H1 (cell line): ENCODE data around the gene ATP11A. TPM values are rescaled to one million over a fixed set of nuclear protein-coding genes. Genes with fewer than 3 reads are reported as not detected.

Experiments
- CTCF ChIA-PET: fragments of 300-600 bp; sonication (Branson Sonifier 250); formaldehyde crosslinking; loops from one replicate; lab custom pipeline; 2021; ENCODE audit not compliant: partially characterized antibody; lab: Charles Lee
- POLR2A ChIA-PET: fragments of 300-600 bp; sonication (Branson Sonifier 250); formaldehyde crosslinking; loops from one replicate; lab custom pipeline; 2021; ENCODE audit warnings: inconsistent platforms; ENCODE audit not compliant: partially characterized antibody; lab: Charles Lee
- DNase-seq, 2 experiments: peaks; one replicate each; pipeline versions ENCODE4 v3.0.0 to v3.0.0-alpha.2; 2010 to 2022; ENCODE audit warnings: low spot score in 2 of 2, low read depth in 1 of 2, mixed read lengths in 1 of 2
- FAIRE-seq: peaks from 2 replicates; lab custom pipeline; 2011; peaks lifted over from hg19 to GRCh38; lab: Jason Lieb, UNC
- H2AFZ ChIP-seq: 2 replicates; pipeline ENCODE4 v1.8.1; 2012; ENCODE audit warnings: low read length, inconsistent platforms
- H2AK5ac ChIP-seq: 2 replicates; pipeline ENCODE4 v1.6.1; 2013; ENCODE audit warnings: low read depth, low read length
- H2BK120ac ChIP-seq: replicated peaks from 2 replicates; pipeline ENCODE3; 2013; ENCODE audit warnings: low read depth, low read length, inconsistent platforms
- H2BK12ac ChIP-seq: 2 replicates; pipeline ENCODE4 v1.6.1; 2013; ENCODE audit warnings: low read depth, low read length
- H2BK15ac ChIP-seq: 2 replicates; pipeline ENCODE4 v1.6.1; 2013; ENCODE audit warnings: low read length
- H2BK20ac ChIP-seq: 2 replicates; pipeline ENCODE4 v1.6.1; 2013; ENCODE audit warnings: low read length
- H2BK5ac ChIP-seq: 2 replicates; pipeline ENCODE4 v1.6.1; 2013; ENCODE audit warnings: low read depth, low read length
- H3K14ac ChIP-seq: 2 replicates; pipeline ENCODE4 v1.6.1; 2013; ENCODE audit warnings: inconsistent platforms; ENCODE audit not compliant: insufficient read length
- H3K18ac ChIP-seq: 2 replicates; pipeline ENCODE4 v1.6.1; 2013; ENCODE audit warnings: low read length; ENCODE audit errors: extremely low read depth
- H3K23ac ChIP-seq: 2 replicates; pipeline ENCODE4 v1.6.1; 2013; ENCODE audit warnings: inconsistent platforms; ENCODE audit not compliant: insufficient read length
- H3K23me2 ChIP-seq: 2 replicates; pipeline ENCODE4 v1.6.1; 2013; ENCODE audit warnings: low read depth, low read length
- H3K27ac ChIP-seq: 2 replicates; pipeline ENCODE4 v1.6.1; 2011; ENCODE audit warnings: low read depth, low read length, inconsistent platforms
- H3K27me3 ChIP-seq, 4 experiments: replicated peaks in 1 of 4; 1 replicate in 1 of 4; 2 replicates in 3 of 4; pipeline versions ENCODE4 v1.6.1 to v1.8.1; 2011 to 2013; ENCODE audit warnings: low read length in 3 of 4, mild to moderate bottlenecking in 3 of 4, inconsistent platforms in 2 of 4, mixed read lengths in 2 of 4, moderate library complexity in 1 of 4; ENCODE audit not compliant: control insufficient read depth in 3 of 4, insufficient read depth in 3 of 4; ENCODE audit errors: extremely low read depth in 1 of 4
- H3K36me3 ChIP-seq, 4 experiments: 2 replicates each; pipeline versions ENCODE4 v1.6.1 to v1.8.1; 2011 to 2013; ENCODE audit warnings: mild to moderate bottlenecking in 4 of 4, low read length in 3 of 4, moderate library complexity in 2 of 4, control low read depth in 1 of 4, inconsistent platforms in 1 of 4; ENCODE audit not compliant: insufficient read depth in 4 of 4, control insufficient read depth in 2 of 4
- H3K4ac ChIP-seq: replicated peaks from 2 replicates; pipeline ENCODE3; 2013; ENCODE audit warnings: low read length, low read depth, mixed read lengths, inconsistent platforms; ENCODE audit not compliant: insufficient read length
- H3K4me1 ChIP-seq, 4 experiments: replicated peaks in 1 of 4; 1 replicate in 1 of 4; 2 replicates in 3 of 4; pipeline versions ENCODE4 v1.6.1 to v1.8.1; 2011 to 2013; ENCODE audit warnings: low read length in 3 of 4, inconsistent platforms in 2 of 4, mixed read lengths in 1 of 4; ENCODE audit not compliant: insufficient read depth in 4 of 4, control insufficient read depth in 3 of 4
- H3K4me2 ChIP-seq, 2 experiments: 2 replicates each; pipeline versions ENCODE4 v1.6.1 to v1.8.1; 2011 to 2013; ENCODE audit warnings: low read depth in 2 of 2, low read length in 2 of 2, control low read depth in 1 of 2, inconsistent platforms in 1 of 2, mild to moderate bottlenecking in 1 of 2; ENCODE audit not compliant: insufficient read depth in 1 of 2
- H3K4me3 ChIP-seq, 4 experiments: fragments of 200-600, 300-600 bp in 1 of 4; sonication (generic), shearing (Covaris generic), sonication (Bioruptor Twin) in 1 of 4; 2 replicates each; pipeline versions ENCODE4 v1.5.1 to v1.8.1; 2011 to 2016; ENCODE audit warnings: low read length in 4 of 4, low read depth in 3 of 4, control low read depth in 2 of 4, inconsistent platforms in 2 of 4, mild to moderate bottlenecking in 2 of 4, mixed read lengths in 1 of 4, moderate library complexity in 1 of 4; ENCODE audit not compliant: insufficient read depth in 2 of 4; ENCODE audit errors: extremely low read depth in 1 of 4
- H3K56ac ChIP-seq: replicated peaks from 2 replicates; pipeline ENCODE3; 2013; ENCODE audit warnings: low read depth, mild to moderate bottlenecking, mixed read lengths, low read length, inconsistent platforms; ENCODE audit not compliant: insufficient read length
- H3K79me1 ChIP-seq: 2 replicates; pipeline ENCODE4 v1.6.1; 2013; ENCODE audit warnings: low read depth, low read length, control low read depth
- H3K79me2 ChIP-seq, 2 experiments: 2 replicates each; pipeline versions ENCODE4 v1.6.1 to v1.8.1; 2012 to 2013; ENCODE audit warnings: low read length in 2 of 2, mild to moderate bottlenecking in 2 of 2, inconsistent platforms in 1 of 2; ENCODE audit not compliant: insufficient read depth in 2 of 2, control insufficient read depth in 1 of 2
- H3K9ac ChIP-seq, 4 experiments: replicated peaks in 1 of 4; 1 replicate in 1 of 4; 2 replicates in 3 of 4; pipeline versions ENCODE4 v1.6.1 to v1.8.1; 2011 to 2013; ENCODE audit warnings: low read depth in 3 of 4, low read length in 3 of 4, control low read depth in 2 of 4, mild to moderate bottlenecking in 2 of 4, moderate library complexity in 2 of 4, inconsistent platforms in 1 of 4; ENCODE audit errors: extremely low read depth in 1 of 4
- H3K9me3 ChIP-seq, 2 experiments: 2 replicates each; pipeline versions ENCODE4 v1.6.1 to v1.8.1; 2012 to 2013; ENCODE audit warnings: mild to moderate bottlenecking in 2 of 2, moderate library complexity in 2 of 2, control low read depth in 1 of 2, inconsistent platforms in 1 of 2, low read depth in 1 of 2, low read length in 1 of 2, mixed read lengths in 1 of 2; ENCODE audit not compliant: insufficient read depth in 2 of 2
- H4K20me1 ChIP-seq, 2 experiments: replicated peaks in 1 of 2; 2 replicates each; pipeline versions ENCODE3 to v1.8.1; 2011 to 2013; ENCODE audit warnings: inconsistent platforms in 2 of 2, low read length in 2 of 2, mild to moderate bottlenecking in 1 of 2; ENCODE audit not compliant: insufficient read depth in 2 of 2, control insufficient read depth in 1 of 2
- H4K5ac ChIP-seq: 2 replicates; pipeline ENCODE4 v1.6.1; 2013; ENCODE audit warnings: low read length, low read depth, mixed read lengths, inconsistent platforms; ENCODE audit not compliant: insufficient read length
- H4K8ac ChIP-seq: 2 replicates; pipeline ENCODE4 v1.8.0; 2013; ENCODE audit warnings: mild to moderate bottlenecking, moderate library complexity, low read length, inconsistent platforms; ENCODE audit not compliant: insufficient read depth; ENCODE audit errors: extremely low read depth
- H4K91ac ChIP-seq: replicated peaks from 2 replicates; pipeline ENCODE3; 2013; ENCODE audit warnings: low read length, mixed read lengths, inconsistent platforms; ENCODE audit not compliant: insufficient read length
- ATF3 ChIP-seq: IDR thresholded peaks from 2 replicates; pipeline ENCODE4 v1.6.1; 2011; ENCODE audit warnings: low read depth, mild to moderate bottlenecking, low read length; ENCODE audit not compliant: insufficient read depth
- CHD2 ChIP-seq: IDR thresholded peaks from 2 replicates; pipeline ENCODE4 v1.6.1; 2012; ENCODE audit warnings: low read length, improper control_type of control experiment
- GABPA ChIP-seq: IDR thresholded peaks from 2 replicates; pipeline ENCODE4 v1.6.1; 2011; ENCODE audit warnings: mild to moderate bottlenecking, low read length, moderate library complexity, borderline replicate concordance; ENCODE audit not compliant: insufficient read depth
- JUN ChIP-seq: IDR thresholded peaks from 2 replicates; pipeline ENCODE4 v1.6.1; 2011; ENCODE audit warnings: low read depth, mild to moderate bottlenecking, improper control_type of control experiment, low read length
- TBP ChIP-seq: IDR thresholded peaks from 2 replicates; pipeline ENCODE4 v1.6.1; 2011; ENCODE audit warnings: low read depth, low read length, improper control_type of control experiment
- TEAD4 ChIP-seq: IDR thresholded peaks from 2 replicates; pipeline ENCODE4 v1.6.1; 2012; ENCODE audit warnings: low read depth, low read length, inconsistent platforms, mixed read lengths
- whole genome bisulfite sequencing, 2 experiments: shearing (Covaris generic) in 1 of 2; methylation state at CpG; one replicate each; pipeline versions ENCODE4 v1.1.6 to v1.1.7; 2013 to 2015; ENCODE audit warnings: low lambda C conversion rate in 2 of 2, mixed read lengths in 2 of 2, inconsistent platforms in 1 of 2, low coverage in 1 of 2, missing lambda C conversion rate in 1 of 2; ENCODE audit not compliant: insufficient replicate concordance in 2 of 2, insufficient coverage in 1 of 2, insufficient read length in 1 of 2; ENCODE audit errors: extremely low coverage in 1 of 2, missing lambda C conversion rate in 1 of 2; 5-methylcytosine and 5-hydroxymethylcytosine counted together
- polyA plus RNA-seq, 7 experiments: library from polyadenylated mRNA; depleted of rRNA in 3 of 7; stranded (reverse) in 5 of 7; unstranded in 2 of 7; fragments of >200 nt in 5 of 7; fragments of 200-250 nt in 2 of 7; gene quantifications; 1 replicate in 5 of 7; 2 replicates in 1 of 7; 4 replicates in 1 of 7; pipeline versions ENCODE4 v1.2.1 to v1.2.3, GENCODE V29; 2011 to 2013; ENCODE audit warnings: missing spikeins in 2 of 7, mixed read lengths in 2 of 7
- total RNA-seq: library from RNA; stranded (reverse); fragmentation: NEBNext Ultra II Directional; extraction: Animal tissue kit (Norgen Biotek cat#: 25700); gene quantifications from 2 replicates; pipeline ENCODE4 v1.2.1, GENCODE V29; 2021

The ATP11A gene
- total and polyA plus RNA-seq, 2 of the 8 experiments (the other 6 are each of a cell fraction or from before 2014, with no cell fraction given), result 28.8 to 72.9 TPM

GRCh38 chr13:112842343-112842856 is 152.6 kb downstream of the ATP11A start:
- Histone ChIP-seq H3K4me2 (no peak overlapping the region), H4K91ac (no peak overlapping the region), H2BK20ac (no peak overlapping the region), H3K27me3 (no peaks in the 10 kb centered on the region), H3K79me1 (no peaks in the 10 kb centered on the region; the same call in 1 of the 2 replicates), H4K20me1 (peaks cover 7% of the 10 kb centered on the region in 2 experiments), H3K56ac (no peak overlapping the region), H2AFZ (no peak overlapping the region), H3K14ac (no peak overlapping the region), H3K23ac (no peak overlapping the region), H2BK120ac (no peak overlapping the region), H3K4me1 (no peaks in the 10 kb centered on the region)
- CTCF ChIA-PET, result interaction anchor here (1.3 kb wide), 1 partner anchor 32 kb away, joined by 5 read pairs; no protein-coding TSS in a partner anchor
- no peak for DNase-seq
- no peak for FAIRE-seq
- TF ChIP-seq CHD2, result no peak
- TF ChIP-seq TEAD4, result peak; percentile 64
- TF ChIP-seq TBP, result no peak
- TF ChIP-seq GABPA, result no peak
- no peak for TF ChIP-seq JUN
- no peak for TF ChIP-seq ATF3
- TF ChIP-seq, all 59 proteins: peak for 1
- no peaks in the 10 kb centered on the region for H3K23me2 ChIP-seq
- H3K36me3 ChIP-seq, result peaks cover 9 to 38% (median 17%) of the 10 kb centered on the region in 4 experiments; a peak in 6 of 8 replicates
- H2AK5ac ChIP-seq, result no peak overlapping the region
- H2BK12ac ChIP-seq, result no peak overlapping the region
- H2BK15ac ChIP-seq, result no peak overlapping the region
- POLR2A ChIA-PET, result no interaction called here
- WGBS, 2 experiments, result 84% methylated on average over 14 of the region's 14 CpGs; no CpG with 5 or more reads in 1 of the 2 experiments
- no peak overlapping the region for H3K18ac ChIP-seq
- no peak overlapping the region for H3K27ac ChIP-seq
- no peaks in the 10 kb centered on the region for H3K79me2 ChIP-seq
- no peak overlapping the region for H2BK5ac ChIP-seq
- no peak overlapping the region for H4K8ac ChIP-seq
- H3K9me3 ChIP-seq, result no peaks in the 10 kb centered on the region
- no peak overlapping the region for H4K5ac ChIP-seq
- no peak overlapping the region for H3K4ac ChIP-seq
- no peak overlapping the region for H3K9ac ChIP-seq
- H3K4me3 ChIP-seq, result no peak overlapping the region
